Immature natural killer cell (primary cell): ENCODE data around the gene LGR5. TPM values are rescaled to one million over a fixed set of nuclear protein-coding genes. Genes with fewer than 3 reads are reported as not detected.

Experiments
- DNase-seq, 3 donors: peaks; one replicate each; pipeline ENCODE4 v3.0.0; 2022; ENCODE audit warnings: mixed read lengths in 1 of 3
- H3K27ac Mint-ChIP-seq, 6 donors: one replicate each; pipeline ENCODE4 v1.8.0; 2020; ENCODE audit warnings: mixed read lengths in 6 of 6, mild to moderate bottlenecking in 5 of 6, inconsistent platforms in 4 of 6, moderate library complexity in 3 of 6
- H3K27me3 Mint-ChIP-seq, 3 donors: one replicate each; pipeline ENCODE4 v1.8.0; 2020 to 2021; ENCODE audit warnings: low read depth in 3 of 3, mild to moderate bottlenecking in 3 of 3, mixed read lengths in 3 of 3, moderate library complexity in 3 of 3, inconsistent platforms in 1 of 3
- H3K36me3 Mint-ChIP-seq, 3 donors: one replicate each; pipeline ENCODE4 v1.8.0; 2020; ENCODE audit warnings: mixed read lengths in 3 of 3, inconsistent platforms in 2 of 3, mild to moderate bottlenecking in 2 of 3
- H3K4me1 Mint-ChIP-seq, 2 donors: one replicate each; pipeline ENCODE4 v1.8.0; 2020; ENCODE audit warnings: inconsistent platforms in 2 of 2, mild to moderate bottlenecking in 2 of 2, mixed read lengths in 2 of 2, moderate library complexity in 1 of 2
- H3K4me3 Mint-ChIP-seq, 5 donors: one replicate each; pipeline ENCODE4 v1.8.0; 2020; ENCODE audit warnings: mild to moderate bottlenecking in 5 of 5, mixed read lengths in 5 of 5, inconsistent platforms in 3 of 5, moderate library complexity in 3 of 5
- H3K9me3 Mint-ChIP-seq, 6 donors: one replicate each; pipeline ENCODE4 v1.8.0; 2020; ENCODE audit warnings: mild to moderate bottlenecking in 6 of 6, mixed read lengths in 6 of 6, inconsistent platforms in 4 of 6, moderate library complexity in 3 of 6
- polyA plus RNA-seq, 3 donors: library from polyadenylated mRNA; unstranded; fragments of 300-500 nt; fragmentation: Illumina TruSeq; gene quantifications; one replicate each; pipeline ENCODE4 v1.2.3, GENCODE V29; 2021

Gene LGR5
- polyA plus RNA-seq, 3 donors from 2014 or later, result not detected

- H3K4me3 Mint-ChIP-seq, result no peak overlapping the region
- no peaks in the 10 kb centered on the region for H3K4me1 Mint-ChIP-seq
- no peak for DNase-seq
- peaks cover 0 to 7% (median 0%) of the 10 kb centered on the region in 6 donors for H3K9me3 Mint-ChIP-seq
- H3K27ac Mint-ChIP-seq, result no peak overlapping the region
- H3K36me3 Mint-ChIP-seq, result no peaks in the 10 kb centered on the region
- peaks cover 0 to 5% (median 2%) of the 10 kb centered on the region in 3 donors for H3K27me3 Mint-ChIP-seq
Observed at GRCh38 chr12:71420775-71421406, 18.7 kb upstream of the LGR5 start.

- no peaks in the 10 kb centered on the region for H3K36me3 Mint-ChIP-seq
- H3K27ac Mint-ChIP-seq, result no peak overlapping the region
- peaks cover 0 to 11% (median 0%) of the 10 kb centered on the region in 6 donors for H3K9me3 Mint-ChIP-seq
- no peaks in the 10 kb centered on the region for H3K4me1 Mint-ChIP-seq
- no peak overlapping the region for H3K4me3 Mint-ChIP-seq
- peaks cover 0 to 2% (median 0%) of the 10 kb centered on the region in 3 donors for H3K27me3 Mint-ChIP-seq
- DNase-seq, result no peak
Observed at GRCh38 chr12:71425568-71426299, 13.9 kb upstream of the LGR5 start.

- DNase-seq, result no peak
- Mint-ChIP-seq H3K4me1 (no peaks in the 10 kb centered on the region), H3K27me3 (peaks cover 0 to 2% (median 0%) of the 10 kb centered on the region in 3 donors), H3K36me3 (no peaks in the 10 kb centered on the region), H3K4me3 (no peak overlapping the region), H3K27ac (no peak overlapping the region), H3K9me3 (peaks cover 0 to 11% (median 0%) of the 10 kb centered on the region in 6 donors)
Observed at GRCh38 chr12:71426300-71427047, 13.1 kb upstream of the LGR5 start.

GRCh38 chr12:71430756-71431155 lies 8.8 kb upstream of the LGR5 start:
- no peak overlapping the region for H3K4me3 Mint-ChIP-seq
- peaks cover 2 to 16% (median 7%) of the 10 kb centered on the region in 3 donors for H3K27me3 Mint-ChIP-seq

GRCh38 chr12:71431991-71432390 lies 7.6 kb upstream of the LGR5 start:
- no peak for DNase-seq
- Mint-ChIP-seq H3K27ac (no peak overlapping the region), H3K27me3 (peaks cover 2 to 19% (median 7%) of the 10 kb centered on the region in 3 donors), H3K9me3 (peaks cover 4 to 29% (median 12%) of the 10 kb centered on the region in 6 donors), H3K4me3 (no peak overlapping the region), H3K4me1 (no peaks in the 10 kb centered on the region), H3K36me3 (peaks cover 0 to 4% (median 0%) of the 10 kb centered on the region in 3 donors)

More at GRCh38 chr12:71430756-71431155, 8.8 kb upstream of the LGR5 start:
- Mint-ChIP-seq H3K4me1 (no peaks in the 10 kb centered on the region), H3K27ac (no peak overlapping the region), H3K9me3 (peaks cover 0 to 20% (median 7%) of the 10 kb centered on the region in 6 donors), H3K36me3 (no peaks in the 10 kb centered on the region)
- no peak for DNase-seq

GRCh38 chr12:71432936-71433335 lies 6.7 kb upstream of the LGR5 start:
- no peak for DNase-seq
- Mint-ChIP-seq H3K36me3 (peaks cover 0 to 7% (median 0%) of the 10 kb centered on the region in 3 donors), H3K9me3 (peaks cover 8 to 38% (median 17%) of the 10 kb centered on the region in 6 donors), H3K27ac (no peak overlapping the region), H3K27me3 (peaks cover 4 to 21% (median 10%) of the 10 kb centered on the region in 3 donors), H3K4me3 (no peak overlapping the region), H3K4me1 (no peaks in the 10 kb centered on the region)

- Mint-ChIP-seq H3K4me3 (no peak overlapping the region), H3K4me1 (peaks cover 4 to 15% of the 10 kb centered on the region in 2 donors), H3K36me3 (peaks cover 0 to 7% (median 0%) of the 10 kb centered on the region in 3 donors), H3K27me3 (peaks cover 12 to 40% (median 31%) of the 10 kb centered on the region in 3 donors), H3K9me3 (peaks cover 8 to 37% (median 17%) of the 10 kb centered on the region in 6 donors), H3K27ac (no peak overlapping the region)
- DNase-seq, result no peak
Observed at GRCh38 chr12:71436696-71437095, 2.9 kb upstream of the LGR5 start.

- H3K27me3 Mint-ChIP-seq, result peaks cover 13 to 43% (median 25%) of the 10 kb centered on the region in 3 donors
- H3K9me3 Mint-ChIP-seq, result peaks cover 8 to 35% (median 15%) of the 10 kb centered on the region in 6 donors
- peaks cover 4 to 15% of the 10 kb centered on the region in 2 donors for H3K4me1 Mint-ChIP-seq
- peaks cover 0 to 7% (median 0%) of the 10 kb centered on the region in 3 donors for H3K36me3 Mint-ChIP-seq
- peak overlapping the region; percentile 16 to 52 (median 32) for H3K4me3 Mint-ChIP-seq
- no peak overlapping the region for H3K27ac Mint-ChIP-seq
- DNase-seq, result no peak
Observed at GRCh38 chr12:71438670-71439361, 782 bp upstream of the LGR5 start.

GRCh38 chr12:71439362-71439612 lies 311 bp upstream of the LGR5 start:
- peaks cover 4 to 15% of the 10 kb centered on the region in 2 donors for H3K4me1 Mint-ChIP-seq
- peaks cover 13 to 43% (median 25%) of the 10 kb centered on the region in 3 donors for H3K27me3 Mint-ChIP-seq
- H3K36me3 Mint-ChIP-seq, result peaks cover 0 to 7% (median 0%) of the 10 kb centered on the region in 3 donors
- DNase-seq, result no peak
- H3K27ac Mint-ChIP-seq, result no peak overlapping the region
- peaks cover 8 to 31% (median 14%) of the 10 kb centered on the region in 6 donors for H3K9me3 Mint-ChIP-seq
- peak overlapping the region; percentile 16 to 52 (median 32) for H3K4me3 Mint-ChIP-seq

- H3K36me3 Mint-ChIP-seq, result peaks cover 0 to 7% (median 0%) of the 10 kb centered on the region in 3 donors
- H3K27me3 Mint-ChIP-seq, result peaks cover 11 to 40% (median 25%) of the 10 kb centered on the region in 3 donors
Observed at GRCh38 chr12:71440345-71440762, 756 bp downstream of the LGR5 start.

GRCh38 chr12:71440763-71441748 lies 1.5 kb downstream of the LGR5 start:
- peak in 2 of 3 donors; percentile 2 to 3 for DNase-seq
- H3K4me1 Mint-ChIP-seq, result peaks cover 4 to 15% of the 10 kb centered on the region in 2 donors
- H3K27ac Mint-ChIP-seq, result no peak overlapping the region
- peak overlapping the region; percentile 5 to 70 (median 46) for H3K4me3 Mint-ChIP-seq
- H3K9me3 Mint-ChIP-seq, result peaks cover 4 to 19% (median 10%) of the 10 kb centered on the region in 6 donors
- peaks cover 11 to 35% (median 27%) of the 10 kb centered on the region in 3 donors for H3K27me3 Mint-ChIP-seq
- H3K36me3 Mint-ChIP-seq, result peaks cover 0 to 7% (median 0%) of the 10 kb centered on the region in 3 donors

More at GRCh38 chr12:71440345-71440762, 756 bp downstream of the LGR5 start:
- Mint-ChIP-seq H3K27ac (no peak overlapping the region), H3K4me1 (peaks cover 4 to 15% of the 10 kb centered on the region in 2 donors), H3K4me3 (peak overlapping the region in 3 of 5 donors; percentile 36 to 56 (median 46)), H3K9me3 (peaks cover 4 to 26% (median 11%) of the 10 kb centered on the region in 6 donors)
- no peak for DNase-seq

- Mint-ChIP-seq H3K27ac (no peak overlapping the region), H3K4me3 (no peak overlapping the region), H3K27me3 (peaks cover 11 to 34% (median 27%) of the 10 kb centered on the region in 3 donors), H3K36me3 (peaks cover 0 to 3% (median 0%) of the 10 kb centered on the region in 3 donors), H3K4me1 (peaks cover 4 to 15% of the 10 kb centered on the region in 2 donors), H3K9me3 (peaks cover 1 to 13% (median 3%) of the 10 kb centered on the region in 6 donors)
- no peak for DNase-seq
Observed at GRCh38 chr12:71441836-71442566, 2.4 kb downstream of the LGR5 start.
